ENCODE results near the gene METTL25. TPM values are rescaled to one million over a fixed set of nuclear protein-coding genes. Genes with fewer than 3 reads are reported as not detected.

METTL25 gene
- total RNA-seq, 1 experiment from 2014 or later, result 3.5 TPM

- POLR2A ChIA-PET, result no interaction called here
- intact Hi-C loops (cut with micrococcal nuclease; ENCODE audit: unreplicated experiment) (no loop called here), in situ Hi-C loops (cut with HindIII; ENCODE audit: low pct_unique_long_range_greater_than_20kb, low sequenced_read_pairs) (no loop called here)
- Histone ChIP-seq H3K27me3 (ENCODE audit: control insufficient read depth, insufficient read depth, low read length) (no peaks in the 10 kb centered on the region), H3K27ac (ENCODE audit: low read length) (no peak overlapping the region), H3K4me1 (ENCODE audit: control insufficient read depth, insufficient read depth, low read length) (no peaks in the 10 kb centered on the region), H3K4me3 (ENCODE audit: low read depth in 2 of 2, low read length in 2 of 2) (no peak overlapping the region), H3K9me3 (ENCODE audit: control insufficient read depth, insufficient read depth, low read depth, low read length) (no peaks in the 10 kb centered on the region), H3K36me3 (ENCODE audit: control insufficient read depth, insufficient read depth, low read length) (no peaks in the 10 kb centered on the region)
- ATAC-seq (no peak), DNase-seq (ENCODE audit: low read depth, low spot score) (no peak)
- BruUV-seq (replicated peaks), result no TSS peak
- TF ChIP-seq SIN3A (IDR thresholded peaks at IDR 0.05; ENCODE audit: borderline replicate concordance, insufficient read depth, low read depth, low read length) (no peak), POLR2AphosphoS5 (IDR thresholded peaks at IDR 0.05; ENCODE audit: low read depth, low read length) (no peak), TCF7L2 (IDR thresholded peaks at IDR 0.05; ENCODE audit: low read depth, low read length) (no peak), CTCF (IDR thresholded peaks at IDR 0.05) (no peak), REST (IDR thresholded peaks at IDR 0.05; ENCODE audit: insufficient read depth in 1 of 2, low read depth in 2 of 2, low read length in 1 of 2) (no peak)
- CTCF ChIA-PET, result no interaction called here
These were observed 67.8 kb downstream of the METTL25 start for GRCh38 chr12:82426081-82426480.

GRCh38 chr12:82426586-82426985 lies 68.3 kb downstream of the METTL25 start:
- Histone ChIP-seq H3K27ac (ENCODE audit: low read length) (no peak overlapping the region), H3K4me1 (ENCODE audit: control insufficient read depth, insufficient read depth, low read length) (no peaks in the 10 kb centered on the region), H3K36me3 (ENCODE audit: control insufficient read depth, insufficient read depth, low read length) (no peaks in the 10 kb centered on the region), H3K27me3 (ENCODE audit: control insufficient read depth, insufficient read depth, low read length) (no peaks in the 10 kb centered on the region), H3K9me3 (ENCODE audit: control insufficient read depth, insufficient read depth, low read depth, low read length) (no peaks in the 10 kb centered on the region), H3K4me3 (ENCODE audit: low read depth in 2 of 2, low read length in 2 of 2) (no peak overlapping the region)
- intact Hi-C loops (cut with micrococcal nuclease; ENCODE audit: unreplicated experiment), result no loop called here
- in situ Hi-C loops (cut with HindIII; ENCODE audit: low pct_unique_long_range_greater_than_20kb, low sequenced_read_pairs), result no loop called here
- ChIA-PET CTCF (no interaction called here), POLR2A (no interaction called here)
- ATAC-seq (no peak), DNase-seq (ENCODE audit: low read depth, low spot score) (no peak)
- BruUV-seq (replicated peaks), result no TSS peak
- TF ChIP-seq CTCF (IDR thresholded peaks at IDR 0.05) (no peak), SIN3A (IDR thresholded peaks at IDR 0.05; ENCODE audit: borderline replicate concordance, insufficient read depth, low read depth, low read length) (no peak), TCF7L2 (IDR thresholded peaks at IDR 0.05; ENCODE audit: low read depth, low read length) (no peak), REST (IDR thresholded peaks at IDR 0.05; ENCODE audit: insufficient read depth in 1 of 2, low read depth in 2 of 2, low read length in 1 of 2) (no peak), POLR2AphosphoS5 (IDR thresholded peaks at IDR 0.05; ENCODE audit: low read depth, low read length) (no peak)
